Upper lobe of left lung (tissue), 4 donors: ENCODE measurements around the gene TRNP1.

Experiments
- POLR2A ChIP-seq, 4 donors: fragments of 450-650 bp; IDR thresholded peaks; one replicate each; pipeline ENCODE4 v1.5.1; 2016 to 2017; ENCODE audit warnings: antibody characterized with exemption in 4 of 4, mild to moderate bottlenecking in 2 of 4
- TF ChIP-seq, protein P1 (sequence below), 6 experiments: fragments of 450-650 bp in 4 of 6; fragments of 200-600 bp in 2 of 6; sonication (generic) in 2 of 6; IDR thresholded peaks; one replicate each; pipeline ENCODE4 v1.5.1; 2016 to 2019; ENCODE audit warnings: antibody characterized with exemption in 6 of 6

DNA sequence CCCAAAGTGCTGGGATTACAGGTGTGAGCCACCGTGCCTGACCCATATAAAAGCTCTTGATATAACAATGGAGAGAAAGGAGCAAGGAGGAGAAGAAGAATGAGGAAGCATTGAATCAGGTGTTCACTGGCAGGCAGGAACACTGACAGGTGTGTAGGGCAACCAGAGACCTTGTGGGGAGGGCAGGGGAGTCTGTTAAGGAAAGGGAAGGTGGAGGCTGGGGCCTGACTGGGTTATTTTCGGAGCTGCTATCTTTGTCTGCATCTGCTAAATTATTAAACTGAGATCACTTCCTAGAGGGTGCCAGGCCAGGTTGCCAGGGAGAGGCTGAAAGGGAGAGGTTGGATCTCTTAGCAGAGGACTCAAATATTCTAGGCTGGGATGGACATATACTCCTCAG lies 6.8 kb upstream of the TRNP1 start:
- TF ChIP-seq, protein P1, sequence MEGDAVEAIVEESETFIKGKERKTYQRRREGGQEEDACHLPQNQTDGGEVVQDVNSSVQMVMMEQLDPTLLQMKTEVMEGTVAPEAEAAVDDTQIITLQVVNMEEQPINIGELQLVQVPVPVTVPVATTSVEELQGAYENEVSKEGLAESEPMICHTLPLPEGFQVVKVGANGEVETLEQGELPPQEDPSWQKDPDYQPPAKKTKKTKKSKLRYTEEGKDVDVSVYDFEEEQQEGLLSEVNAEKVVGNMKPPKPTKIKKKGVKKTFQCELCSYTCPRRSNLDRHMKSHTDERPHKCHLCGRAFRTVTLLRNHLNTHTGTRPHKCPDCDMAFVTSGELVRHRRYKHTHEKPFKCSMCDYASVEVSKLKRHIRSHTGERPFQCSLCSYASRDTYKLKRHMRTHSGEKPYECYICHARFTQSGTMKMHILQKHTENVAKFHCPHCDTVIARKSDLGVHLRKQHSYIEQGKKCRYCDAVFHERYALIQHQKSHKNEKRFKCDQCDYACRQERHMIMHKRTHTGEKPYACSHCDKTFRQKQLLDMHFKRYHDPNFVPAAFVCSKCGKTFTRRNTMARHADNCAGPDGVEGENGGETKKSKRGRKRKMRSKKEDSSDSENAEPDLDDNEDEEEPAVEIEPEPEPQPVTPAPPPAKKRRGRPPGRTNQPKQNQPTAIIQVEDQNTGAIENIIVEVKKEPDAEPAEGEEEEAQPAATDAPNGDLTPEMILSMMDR (IDR thresholded peaks at IDR 0.05): no peak
- TF ChIP-seq POLR2A (IDR thresholded peaks at IDR 0.05): no peak
